B cell (primary cell): ENCODE measurements around the gene EEFSEC. TPM values are rescaled to one million over a fixed set of nuclear protein-coding genes. Genes with fewer than 3 reads are reported as not detected.

ENCODE experiments used
- ATAC-seq: fragments of 200-7000 bp; cut with Tn5 transposase; one replicate; pipeline ENCODE4 v1.10.0; 2021; ENCODE audit warnings: low read depth, mild to moderate bottlenecking, moderate number of reproducible peaks, moderate library complexity
- CTCF ChIA-PET: fragments of 350-600 bp; sonication (Branson Sonifier 250); formaldehyde crosslinking; loops from one replicate; lab custom pipeline; 2021; ENCODE audit warnings: antibody characterized with exemption, inconsistent platforms; lab: Charles Lee
- POLR2A ChIA-PET: fragments of 350-600 bp; sonication (Branson Sonifier 250); formaldehyde crosslinking; loops from one replicate; lab custom pipeline; 2021; ENCODE audit warnings: antibody characterized with exemption; lab: Charles Lee
- DNase-seq: peaks from one replicate; pipeline ENCODE4 v3.0.0; 2013
- H2AFZ ChIP-seq: 2 replicates; pipeline ENCODE4 v1.6.1; 2012; ENCODE audit warnings: mild to moderate bottlenecking, low read depth, low read length; ENCODE audit not compliant: insufficient read depth, poor library complexity, severe bottlenecking
- H3K27ac ChIP-seq, 2 donors: 1 replicate in 1 of 2; 2 replicates in 1 of 2; pipeline ENCODE4 v1.5.1; 2012 to 2013; ENCODE audit warnings: low read length in 2 of 2, mild to moderate bottlenecking in 2 of 2, moderate library complexity in 1 of 2
- H3K27me3 ChIP-seq, 4 experiments: fragments of 200-600 bp in 1 of 4; sonication (generic) in 1 of 4; replicated peaks in 1 of 4; 1 replicate in 2 of 4; 2 replicates in 2 of 4; pipeline versions ENCODE4 v1.6.1 to v1.7.0; 2013 to 2016; ENCODE audit warnings: low read length in 3 of 4, mild to moderate bottlenecking in 2 of 4, mixed read lengths in 1 of 4, moderate library complexity in 1 of 4; ENCODE audit not compliant: insufficient read depth in 4 of 4, control insufficient read depth in 3 of 4; ENCODE audit errors: control extremely low read depth in 1 of 4
- H3K36me3 ChIP-seq, 2 experiments: replicated peaks in 1 of 2; 1 replicate in 1 of 2; 2 replicates in 1 of 2; pipeline versions ENCODE4 v1.6.1 to v1.7.1; 2013; ENCODE audit warnings: low read length in 1 of 2; ENCODE audit not compliant: insufficient read depth in 2 of 2, control insufficient read depth in 1 of 2; ENCODE audit errors: control extremely low read depth in 1 of 2, extremely low read depth in 1 of 2
- H3K4me1 ChIP-seq, 2 donors: fragments of 200-600 bp in 1 of 2; sonication (generic) in 1 of 2; 1 replicate in 1 of 2; 2 replicates in 1 of 2; pipeline versions ENCODE4 v1.5.1 to v1.6.1; 2013 to 2017; ENCODE audit warnings: low read length in 2 of 2; ENCODE audit not compliant: control insufficient read depth in 2 of 2, insufficient read depth in 2 of 2
- H3K4me2 ChIP-seq: replicated peaks from 2 replicates; pipeline ENCODE3; 2012; ENCODE audit warnings: mild to moderate bottlenecking, low read depth, low read length; ENCODE audit not compliant: poor library complexity, severe bottlenecking
- H3K4me3 ChIP-seq, 5 experiments: fragments of 200-600 bp in 1 of 5; sonication (generic) in 1 of 5; 1 replicate in 3 of 5; 2 replicates in 2 of 5; pipeline versions ENCODE4 v1.5.1 to v1.7.0; 2011 to 2016; ENCODE audit warnings: low read length in 4 of 5, mild to moderate bottlenecking in 4 of 5, low read depth in 2 of 5, control low read depth in 1 of 5, moderate library complexity in 1 of 5; ENCODE audit not compliant: insufficient read depth in 1 of 5; ENCODE audit errors: control extremely low read depth in 1 of 5, extremely low read depth in 1 of 5
- H3K79me2 ChIP-seq: fragments of 200-600 bp; sonication (generic); one replicate; pipeline ENCODE4 v1.6.0; 2016; ENCODE audit warnings: low read length; ENCODE audit not compliant: control insufficient read depth, insufficient read depth
- H3K9ac ChIP-seq: fragments of 200-600 bp; sonication (generic); 2 replicates; pipeline ENCODE4 v1.6.1; 2017; ENCODE audit warnings: mild to moderate bottlenecking, low read length, moderate library complexity
- H3K9me3 ChIP-seq, 3 donors: one replicate each; pipeline versions ENCODE4 v1.6.1 to v1.7.1; 2013; ENCODE audit warnings: low read length in 2 of 3; ENCODE audit not compliant: control insufficient read depth in 2 of 3, insufficient read depth in 1 of 3; ENCODE audit errors: control extremely low read depth in 1 of 3
- H4K20me1 ChIP-seq: 2 replicates; pipeline ENCODE4 v1.6.0; 2012; ENCODE audit warnings: mild to moderate bottlenecking, low read length; ENCODE audit not compliant: insufficient read depth, control insufficient read depth, poor library complexity, severe bottlenecking
- H3K27ac Mint-ChIP-seq: one replicate; pipeline ENCODE4 v1.8.0; 2021; ENCODE audit warnings: mixed read lengths
- H3K27me3 Mint-ChIP-seq: one replicate; pipeline ENCODE4 v1.8.0; 2021; ENCODE audit warnings: mixed read lengths
- H3K4me1 Mint-ChIP-seq: one replicate; pipeline ENCODE4 v1.8.0; 2021; ENCODE audit warnings: mixed read lengths
- H3K4me3 Mint-ChIP-seq: one replicate; pipeline ENCODE4 v1.8.0; 2021; ENCODE audit warnings: mixed read lengths
- H3K9me3 Mint-ChIP-seq: one replicate; pipeline ENCODE4 v1.8.0; 2022; ENCODE audit warnings: mixed read lengths; ENCODE audit not compliant: insufficient read depth
- CTCF ChIP-seq: fragments of 200-600 bp; IDR thresholded peaks from one replicate; pipeline ENCODE4 v1.8.0; 2022; ENCODE audit warnings: antibody characterized with exemption, mild to moderate bottlenecking
- EZH2 ChIP-seq: IDR thresholded peaks from 2 replicates; pipeline ENCODE4 v1.6.1; 2012; ENCODE audit warnings: borderline replicate concordance, low read depth, mild to moderate bottlenecking, moderate library complexity, low read length; ENCODE audit not compliant: insufficient read depth, poor library complexity, severe bottlenecking
- WGBS: methylation state at CpG from one replicate; pipeline ENCODE4 v1.1.5; 2013; ENCODE audit warnings: missing lambda C conversion rate; ENCODE audit not compliant: insufficient coverage; 5-methylcytosine and 5-hydroxymethylcytosine counted together
- intact Hi-C: fragments of 100-400 bp; cut with micrococcal nuclease; formaldehyde crosslinking; loops from one replicate; pipeline ENCODE4 v1.10.0; 2022
- polyA plus RNA-seq: library from polyadenylated mRNA; depleted of rRNA; stranded (reverse); fragments of >200 nt; gene quantifications from 2 replicates; pipeline ENCODE4 v1.2.3, GENCODE V29; 2012
- total RNA-seq, 2 donors: library from RNA; stranded (reverse); fragments of 120-200 nt in 1 of 2; gene quantifications; 1 replicate in 1 of 2; 2 replicates in 1 of 2; pipeline versions ENCODE4 v1.2.3 to v1.2.4, GENCODE V29; 2013 to 2022

Gene EEFSEC
- total and polyA plus RNA-seq, 2 donors (not counting 1 experiment from before 2014, with no cell fraction given): 17.9 to 18.4 TPM

- Histone ChIP-seq H3K79me2 (no peaks in the 10 kb centered on the region), H3K4me1 (no peaks in the 10 kb centered on the region), H3K4me3 (no peak overlapping the region), H2AFZ (no peak overlapping the region), H3K9ac (no peak overlapping the region), H3K36me3 (peaks cover 0 to 36% of the 10 kb centered on the region in 2 experiments), H3K9me3 (peaks cover 0 to 21% (median 7%) of the 10 kb centered on the region in 3 donors), H3K27me3 (no peaks in the 10 kb centered on the region), H3K4me2 (no peak overlapping the region), H3K27ac (no peak overlapping the region), H4K20me1 (no peaks in the 10 kb centered on the region)
- DNase-seq (no peak), ATAC-seq (no peak)
- Mint-ChIP-seq H3K4me1 (no peaks in the 10 kb centered on the region), H3K27me3 (no peaks in the 10 kb centered on the region), H3K4me3 (no peak overlapping the region), H3K27ac (no peak overlapping the region), H3K9me3 (peaks cover 6% of the 10 kb centered on the region)
- ChIA-PET POLR2A (no interaction called here), CTCF (no interaction called here)
- intact Hi-C loops: no loop called here
- 100% methylated on average over 3 of the region's 3 CpGs for WGBS
- TF ChIP-seq EZH2: no peak
- TF ChIP-seq CTCF: no peak
Measured at GRCh38 chr3:128262457-128262856, 109.2 kb downstream of the EEFSEC start.

GRCh38 chr3:128263118-128263517, 109.8 kb downstream of the EEFSEC start:
- Histone ChIP-seq H4K20me1 (no peaks in the 10 kb centered on the region), H3K4me2 (no peak overlapping the region), H3K9ac (no peak overlapping the region), H3K27ac (no peak overlapping the region), H3K36me3 (peaks cover 0 to 37% of the 10 kb centered on the region in 2 experiments), H3K4me1 (no peaks in the 10 kb centered on the region), H3K9me3 (peaks cover 0 to 21% (median 5%) of the 10 kb centered on the region in 3 donors), H3K27me3 (no peaks in the 10 kb centered on the region), H3K79me2 (no peaks in the 10 kb centered on the region), H3K4me3 (no peak overlapping the region), H2AFZ (no peak overlapping the region)
- no peak overlapping the region for H3K4me3 Mint-ChIP-seq
- no peaks in the 10 kb centered on the region for H3K4me1 Mint-ChIP-seq
- intact Hi-C loops: no loop called here
- TF ChIP-seq CTCF: no peak
- TF ChIP-seq EZH2: no peak
- WGBS: 94% methylated on average over 8 of the region's 8 CpGs
- H3K27ac Mint-ChIP-seq: no peak overlapping the region
- H3K9me3 Mint-ChIP-seq: peaks cover 6% of the 10 kb centered on the region
- no peaks in the 10 kb centered on the region for H3K27me3 Mint-ChIP-seq
- POLR2A ChIA-PET: no interaction called here
- DNase-seq (no peak), ATAC-seq (no peak)
- CTCF ChIA-PET: no interaction called here
